IPS DF 6.9 (cell line): ENCODE results near the gene EP400.

ENCODE experiments used
- DNase-seq: peaks from one replicate; pipeline ENCODE4 v3.0.0-alpha.2; 2013; ENCODE audit warnings: low read depth, low spot score
- H3K27ac ChIP-seq: one replicate; pipeline ENCODE4 v1.5.1; 2013; ENCODE audit warnings: low read length, control low read depth
- H3K27me3 ChIP-seq: 2 replicates; pipeline ENCODE4 v1.6.1; 2013; ENCODE audit warnings: mild to moderate bottlenecking, low read length; ENCODE audit not compliant: control insufficient read depth, insufficient read depth
- H3K36me3 ChIP-seq: 2 replicates; pipeline ENCODE4 v1.6.1; 2013; ENCODE audit warnings: low read length; ENCODE audit not compliant: control insufficient read depth, insufficient read depth
- H3K4me1 ChIP-seq: 2 replicates; pipeline ENCODE4 v1.6.1; 2013; ENCODE audit warnings: low read length; ENCODE audit not compliant: control insufficient read depth, insufficient read depth
- H3K4me3 ChIP-seq: 2 replicates; pipeline ENCODE4 v1.5.1; 2013; ENCODE audit warnings: mild to moderate bottlenecking, low read length
- H3K9me3 ChIP-seq: 2 replicates; pipeline ENCODE4 v1.6.1; 2013; ENCODE audit warnings: low read length, inconsistent platforms; ENCODE audit not compliant: control insufficient read depth, insufficient read depth
- WGBS: extraction: QIAGEN DNeasy Blood & Tissue Kit; methylation state at CpG from one replicate; pipeline ENCODE4 v1.1.7; 2013; ENCODE audit warnings: mixed read lengths, missing lambda C conversion rate; ENCODE audit not compliant: insufficient read length, insufficient coverage; 5-methylcytosine and 5-hydroxymethylcytosine counted together

EP400 gene

DNA sequence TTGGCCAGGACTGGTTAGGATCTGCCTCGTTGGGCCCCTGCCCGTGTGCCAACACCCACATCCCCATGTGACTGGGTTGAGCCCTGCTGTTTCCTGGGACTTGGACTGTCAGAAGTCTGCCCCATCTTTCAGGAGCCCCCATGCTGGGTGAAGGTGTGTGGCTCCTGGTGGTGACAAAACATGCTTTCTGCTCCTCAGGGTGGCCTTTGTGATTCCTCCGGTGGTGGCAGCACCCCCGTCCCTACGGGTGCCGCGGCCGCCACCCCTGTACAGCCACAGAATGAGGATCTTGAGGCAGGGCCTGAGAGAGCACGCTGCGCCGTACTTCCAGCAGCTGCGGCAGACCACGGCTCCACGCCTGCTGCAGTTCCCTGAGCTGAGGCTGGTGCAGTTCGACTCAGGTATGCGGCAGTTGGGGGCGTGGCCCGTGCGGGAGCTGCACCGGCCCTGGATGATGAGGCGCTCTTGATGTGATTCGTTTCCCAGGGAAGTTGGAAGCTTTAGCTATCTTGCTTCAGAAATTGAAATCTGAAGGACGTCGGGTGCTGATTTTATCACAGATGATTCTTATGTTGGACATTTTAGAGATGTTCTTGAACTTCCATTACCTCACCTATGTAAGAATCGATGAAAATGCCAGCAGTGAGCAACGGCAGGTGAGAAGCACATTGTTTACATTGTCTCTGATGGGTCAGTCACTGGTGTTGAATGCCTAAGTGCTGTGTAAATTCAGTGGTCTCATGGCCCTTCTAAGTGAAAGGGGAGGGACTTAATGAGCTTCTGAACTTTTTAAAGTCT lies 80.0 kb downstream of the EP400 start:
- no peak overlapping the region for H3K27ac ChIP-seq
- H3K4me3 ChIP-seq: no peak overlapping the region
- no CpG with 5 or more reads among the region's 26 CpGs for WGBS
- no peaks in the 10 kb centered on the region for H3K27me3 ChIP-seq
- no peaks in the 10 kb centered on the region; the same call in 1 of the 2 replicates for H3K4me1 ChIP-seq
- peaks cover 49% of the 10 kb centered on the region for H3K36me3 ChIP-seq
- DNase-seq: no peak
- no peaks in the 10 kb centered on the region for H3K9me3 ChIP-seq

DNA sequence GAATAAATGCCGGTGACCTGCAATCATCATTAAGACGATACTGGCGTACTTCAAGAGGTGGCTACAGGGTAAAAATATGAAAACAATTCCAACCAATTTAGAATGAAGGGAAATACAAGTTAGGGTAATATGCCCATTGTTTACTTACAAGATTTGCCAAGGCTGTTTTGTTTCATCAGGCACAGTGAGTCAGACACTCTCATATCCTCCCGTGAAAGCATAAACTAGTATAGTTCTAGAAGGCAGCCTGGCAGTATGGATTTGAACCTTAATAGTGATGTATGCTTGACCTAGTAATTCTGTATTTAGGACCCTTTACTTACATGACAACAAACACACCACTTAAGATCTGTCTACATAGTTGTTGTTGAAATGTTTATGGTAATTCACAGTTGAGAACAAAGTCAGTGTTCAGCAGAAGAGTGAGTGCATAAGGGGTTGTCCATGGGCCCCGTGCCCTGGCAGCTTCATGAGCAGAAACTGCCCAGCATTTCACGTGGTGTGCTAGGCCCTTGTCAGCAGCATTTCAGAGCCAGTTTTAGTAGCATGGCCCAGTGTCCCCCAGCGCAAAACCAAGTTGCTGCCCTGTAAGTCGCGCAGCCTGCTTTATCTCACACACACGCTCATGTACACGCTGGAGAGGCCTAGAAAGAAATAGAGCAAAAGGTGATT lies 80.8 kb downstream of the EP400 start:
- no peak for DNase-seq
- no peak overlapping the region for H3K4me3 ChIP-seq
- H3K4me1 ChIP-seq: no peaks in the 10 kb centered on the region; the same call in 1 of the 2 replicates
- H3K36me3 ChIP-seq: peaks cover 51% of the 10 kb centered on the region
- WGBS: no CpG with 5 or more reads among the region's 11 CpGs
- H3K27ac ChIP-seq: no peak overlapping the region
- H3K27me3 ChIP-seq: no peaks in the 10 kb centered on the region
- H3K9me3 ChIP-seq: no peaks in the 10 kb centered on the region

DNA sequence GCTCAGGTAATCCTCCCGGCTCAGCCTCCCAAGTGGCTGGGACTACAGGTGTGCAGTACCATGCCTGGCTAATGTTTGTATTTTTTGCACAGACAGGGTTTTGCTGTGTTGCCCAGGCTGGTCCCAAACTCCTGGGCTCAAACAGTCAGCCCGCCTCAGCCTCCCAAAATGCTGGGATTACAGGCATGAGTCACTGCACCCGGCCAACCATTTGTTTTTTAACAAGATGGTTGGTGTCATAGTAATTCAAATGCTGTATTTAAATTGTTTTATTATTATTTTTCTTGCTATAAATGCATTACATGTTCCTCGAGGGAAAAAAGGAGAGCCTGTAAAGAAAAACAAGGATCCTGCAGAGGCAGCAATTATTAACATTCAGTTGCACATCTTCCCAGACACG lies 83.9 kb downstream of the EP400 start:
- no peak for DNase-seq
- Histone ChIP-seq H3K4me1 (no peaks in the 10 kb centered on the region; the same call in 1 of the 2 replicates), H3K36me3 (peaks cover 47% of the 10 kb centered on the region), H3K27ac (no peak overlapping the region), H3K4me3 (no peak overlapping the region), H3K27me3 (no peaks in the 10 kb centered on the region), H3K9me3 (no peaks in the 10 kb centered on the region)
- no CpG with 5 or more reads among the region's 5 CpGs for WGBS

DNA sequence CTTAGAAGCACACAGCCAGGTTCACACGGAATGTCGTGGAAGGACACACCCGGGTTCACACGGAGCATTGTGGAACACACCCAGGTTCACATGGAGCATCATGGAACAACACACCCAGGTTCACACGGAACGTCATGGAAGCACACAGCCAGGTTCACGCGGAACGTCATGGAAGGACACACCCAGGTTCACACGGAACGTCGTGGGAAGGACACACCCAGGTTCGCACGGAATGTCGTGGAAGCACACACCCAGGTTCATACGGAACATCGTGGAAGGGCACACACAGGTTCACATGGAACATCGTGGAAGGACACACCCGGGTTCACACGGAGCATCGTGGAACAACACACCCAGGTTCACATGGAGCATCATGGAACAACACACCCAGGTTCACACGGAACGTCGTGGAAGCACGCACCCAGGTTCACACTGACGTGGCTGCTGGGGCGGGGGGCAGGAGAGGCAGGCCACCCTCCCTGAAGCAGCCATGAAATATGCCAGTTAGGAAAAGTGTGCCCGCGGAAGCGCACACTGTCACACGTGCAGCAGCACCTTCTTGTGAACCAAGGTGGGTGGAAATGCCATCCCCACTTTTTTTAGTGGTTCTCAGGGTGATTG lies 86.4 kb downstream of the EP400 start:
- Histone ChIP-seq H3K27ac (no peak overlapping the region), H3K36me3 (peaks cover 38% of the 10 kb centered on the region), H3K9me3 (no peaks in the 10 kb centered on the region), H3K27me3 (no peaks in the 10 kb centered on the region), H3K4me3 (no peak overlapping the region), H3K4me1 (no peaks in the 10 kb centered on the region)
- no peak for DNase-seq
- no CpG with 5 or more reads among the region's 31 CpGs for WGBS

DNA sequence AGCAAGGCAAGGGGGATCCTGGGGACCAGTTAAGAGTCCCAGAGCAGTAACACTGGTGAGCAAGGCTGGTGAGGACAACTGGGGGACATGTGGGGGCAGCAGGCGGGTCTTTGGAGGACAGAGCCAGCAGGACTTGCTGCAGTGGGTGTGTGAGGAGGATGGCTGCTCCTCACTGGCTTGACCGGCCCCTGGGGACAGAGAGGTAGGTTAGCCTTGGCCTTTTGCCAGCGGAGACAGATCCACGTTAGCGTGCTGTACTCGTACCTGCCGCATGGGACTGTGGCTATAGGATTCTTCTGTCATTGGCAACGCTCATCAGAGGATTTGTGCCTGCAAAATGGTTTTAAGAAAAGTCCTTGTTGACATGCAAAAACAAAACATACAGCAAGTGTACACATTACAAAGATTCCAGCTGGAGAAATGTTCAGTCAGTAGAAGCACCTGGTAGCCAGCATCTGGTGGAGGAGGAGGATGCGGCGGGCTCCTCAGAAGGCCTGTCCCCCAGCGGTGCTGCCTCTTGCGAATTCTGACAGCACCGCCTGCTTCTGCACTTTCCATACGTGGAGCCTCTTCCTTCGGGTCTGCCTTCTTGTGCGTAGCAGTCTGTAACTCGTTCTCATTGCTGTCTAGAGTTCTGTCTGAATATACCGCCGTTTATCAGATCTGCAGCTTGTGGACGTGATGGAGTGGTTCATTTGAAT lies 91.3 kb downstream of the EP400 start:
- no peaks in the 10 kb centered on the region; the same call in 1 of the 2 replicates for H3K4me1 ChIP-seq
- H3K27me3 ChIP-seq: no peaks in the 10 kb centered on the region
- no CpG with 5 or more reads among the region's 20 CpGs for WGBS
- no peaks in the 10 kb centered on the region for H3K9me3 ChIP-seq
- DNase-seq: no peak
- peaks cover 32% of the 10 kb centered on the region for H3K36me3 ChIP-seq
- H3K27ac ChIP-seq: no peak overlapping the region
- no peak overlapping the region for H3K4me3 ChIP-seq

DNA sequence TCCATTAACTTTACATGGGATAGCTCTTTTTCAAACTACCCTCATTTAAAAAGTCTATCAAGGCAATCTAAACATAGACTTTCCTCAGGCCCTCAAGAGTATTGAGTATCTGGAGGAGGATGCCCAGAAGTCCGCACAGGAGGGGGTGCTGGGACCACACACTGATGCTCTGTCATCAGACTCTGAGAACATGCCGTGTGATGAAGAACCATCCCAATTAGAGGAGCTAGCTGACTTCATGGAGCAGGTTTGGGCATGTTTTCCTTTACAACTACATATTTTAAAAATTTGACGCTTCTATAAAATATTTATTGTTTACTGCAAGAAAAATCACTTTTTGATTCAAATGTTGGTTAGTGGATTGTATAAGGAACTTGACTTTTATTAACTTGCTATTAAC lies 93.5 kb downstream of the EP400 start:
- H3K9me3 ChIP-seq: no peaks in the 10 kb centered on the region

DNA sequence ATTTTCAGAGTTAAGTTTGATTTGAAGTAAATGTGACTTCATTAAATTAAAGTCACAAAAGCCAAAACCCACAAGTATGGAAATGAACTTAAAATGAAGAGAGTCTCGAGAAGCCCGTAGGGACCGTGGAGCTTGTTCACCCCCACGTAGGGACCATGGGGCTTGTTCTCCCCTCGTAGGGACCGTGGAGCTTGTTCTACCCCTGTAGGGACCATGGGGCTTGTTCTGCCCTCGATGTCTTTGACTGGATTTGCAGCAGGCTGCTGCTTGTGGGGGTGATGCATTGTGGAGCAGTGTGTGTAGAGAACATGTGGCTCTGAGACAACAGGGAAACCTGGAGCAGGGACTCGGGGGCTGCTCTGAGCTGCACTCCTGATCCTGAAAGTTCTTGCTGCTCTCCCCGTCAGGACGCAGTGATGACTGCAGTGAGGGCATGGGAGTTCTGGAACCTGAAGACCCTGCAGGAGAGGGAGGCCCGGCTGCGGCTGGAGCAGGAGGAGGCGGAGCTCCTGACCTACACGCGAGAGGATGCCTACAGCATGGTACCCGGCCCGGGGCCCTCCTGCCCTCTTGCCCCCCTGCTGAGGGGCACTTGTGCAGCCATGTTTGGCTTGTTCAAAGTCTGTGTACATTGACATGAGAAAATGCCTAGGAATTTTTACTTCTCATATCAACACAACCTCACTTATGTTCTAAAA lies 94.2 kb downstream of the EP400 start:
- no CpG with 5 or more reads among the region's 17 CpGs for WGBS

More for the DNA sequence above, 93.5 kb downstream of the EP400 start:
- Histone ChIP-seq H3K4me1 (peaks cover 3% of the 10 kb centered on the region), H3K4me3 (no peak overlapping the region), H3K27me3 (no peaks in the 10 kb centered on the region), H3K36me3 (peaks cover 22% of the 10 kb centered on the region), H3K27ac (no peak overlapping the region)
- no CpG with 5 or more reads among the region's 3 CpGs for WGBS
- DNase-seq: no peak

DNA sequence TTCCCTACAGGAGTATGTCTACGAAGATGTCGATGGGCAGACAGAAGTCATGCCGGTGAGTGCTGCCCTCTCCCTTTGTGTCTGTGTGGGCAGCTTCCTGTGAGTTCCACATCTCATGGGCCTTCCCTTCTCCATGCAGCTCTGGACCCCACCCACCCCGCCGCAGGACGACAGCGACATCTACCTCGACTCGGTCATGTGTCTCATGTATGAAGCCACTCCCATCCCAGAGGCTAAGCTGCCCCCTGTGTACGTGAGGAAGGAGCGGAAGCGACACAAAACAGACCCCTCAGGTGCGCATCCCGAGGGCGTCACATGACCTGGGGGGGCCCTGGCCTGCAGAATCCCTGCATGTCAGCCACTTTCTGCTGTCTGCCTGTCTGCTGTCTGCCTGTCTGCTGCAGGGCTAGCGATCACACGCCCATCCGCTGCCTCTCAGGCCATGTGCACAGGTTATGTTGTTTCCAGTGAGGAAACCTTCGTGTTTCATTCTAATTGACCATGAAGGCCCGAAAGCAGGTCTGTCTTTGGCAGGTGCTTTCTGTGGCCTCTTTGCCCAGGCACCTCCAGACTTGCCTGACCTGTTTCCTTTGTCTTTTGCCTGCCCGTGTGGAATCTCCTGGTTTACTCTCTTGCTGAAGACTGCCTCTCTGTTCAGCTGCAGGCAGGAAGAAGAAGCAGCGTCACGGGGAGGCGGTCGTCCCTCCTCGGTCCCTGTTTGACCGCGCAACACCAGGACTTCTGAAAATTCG lies 95.1 kb downstream of the EP400 start:
- Histone ChIP-seq H3K36me3 (peaks cover 26% of the 10 kb centered on the region), H3K4me3 (no peak overlapping the region), H3K27ac (no peak overlapping the region), H3K4me1 (peaks cover 3% of the 10 kb centered on the region), H3K27me3 (no peaks in the 10 kb centered on the region), H3K9me3 (no peaks in the 10 kb centered on the region)
- DNase-seq: no peak
- no CpG with 5 or more reads among the region's 29 CpGs for WGBS

More for the DNA sequence above, 94.2 kb downstream of the EP400 start:
- DNase-seq: no peak
- Histone ChIP-seq H3K4me3 (no peak overlapping the region), H3K36me3 (peaks cover 21% of the 10 kb centered on the region), H3K9me3 (no peaks in the 10 kb centered on the region), H3K27me3 (no peaks in the 10 kb centered on the region), H3K4me1 (peaks cover 3% of the 10 kb centered on the region), H3K27ac (no peak overlapping the region)

DNA sequence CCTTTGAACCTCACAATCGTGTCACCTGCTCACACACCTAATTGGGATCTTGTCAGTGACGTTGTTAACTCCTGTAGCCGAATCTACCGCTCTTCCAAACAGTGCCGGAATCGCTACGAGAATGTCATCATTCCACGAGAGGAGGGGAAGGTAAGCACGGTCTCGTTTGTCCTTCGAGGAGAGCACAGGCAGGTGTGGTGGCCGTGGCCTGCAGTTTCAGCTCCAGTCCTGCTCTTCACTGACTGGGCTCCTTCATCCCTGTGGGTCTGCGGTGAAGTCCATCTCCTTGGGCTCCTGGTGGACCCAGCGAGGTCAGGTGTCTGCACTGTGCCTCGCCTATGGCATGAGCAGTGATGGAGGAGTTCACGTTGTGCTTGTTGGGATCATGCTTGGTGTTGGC lies 96.0 kb downstream of the EP400 start:
- peaks cover 32% of the 10 kb centered on the region for H3K36me3 ChIP-seq

More for the DNA sequence above, 96.0 kb downstream of the EP400 start:
- no peak for DNase-seq
- peaks cover 3% of the 10 kb centered on the region for H3K4me1 ChIP-seq
- H3K27me3 ChIP-seq: no peaks in the 10 kb centered on the region
- H3K27ac ChIP-seq: no peak overlapping the region
- H3K4me3 ChIP-seq: no peak overlapping the region
- WGBS: no CpG with 5 or more reads among the region's 16 CpGs
- no peaks in the 10 kb centered on the region for H3K9me3 ChIP-seq
